ENCODE data around the gene PHIP. TPM values are rescaled to one million over a fixed set of nuclear protein-coding genes. Genes with fewer than 3 reads are reported as not detected.

PHIP gene
- total and polyA plus RNA-seq, 9 donors = 11.2 to 38.5 (median 27.3) TPM

DNA sequence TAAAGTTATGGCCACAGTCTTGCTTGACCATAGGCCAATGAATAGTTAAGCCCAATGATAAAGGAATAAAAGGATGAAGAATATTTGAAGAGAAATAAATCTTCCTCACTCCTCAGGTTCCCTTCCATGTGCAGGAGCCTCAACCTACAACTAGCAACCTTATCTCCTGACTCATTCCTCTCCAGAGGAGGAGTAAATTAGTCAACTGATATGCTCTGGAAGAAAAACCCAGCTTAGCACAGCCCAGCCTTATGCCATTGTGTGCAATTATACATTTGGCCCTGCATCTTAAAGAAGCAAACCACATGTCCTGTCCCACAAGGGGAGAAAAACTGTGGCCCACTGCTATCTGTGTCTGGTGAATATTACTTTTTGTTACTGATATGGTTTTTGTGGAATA, 82.1 kb downstream of the PHIP start:
- intact Hi-C loops (cut with DNase I) = no loop called here

DNA sequence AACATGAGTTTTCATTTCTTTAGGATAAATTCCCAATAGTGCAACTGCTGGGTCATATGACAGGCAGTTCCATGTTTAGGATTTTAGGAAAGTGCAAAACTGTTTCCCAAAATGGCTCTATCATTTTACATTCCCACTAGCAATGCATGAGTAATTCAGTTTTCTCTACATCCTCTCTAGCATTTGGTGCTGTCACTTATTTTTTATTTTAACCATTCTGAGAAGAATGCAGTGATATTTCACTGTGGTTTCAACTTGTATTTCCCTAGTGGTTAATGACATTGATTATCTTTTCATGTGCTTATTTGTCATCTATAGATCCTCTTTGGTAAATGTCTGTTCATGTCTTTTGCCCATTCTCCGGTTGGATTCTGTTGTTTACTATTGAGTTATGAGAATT, 82.7 kb downstream of the PHIP start:
- H3K36me3 ChIP-seq = no peaks in the 10 kb centered on the region
- intact Hi-C loops (cut with DNase I) = no loop called here
- no peak overlapping the region for H3K27ac ChIP-seq
- H3K9me3 ChIP-seq = peaks cover 0 to 3% of the 10 kb centered on the region in 2 donors
- H3K4me3 ChIP-seq = no peak overlapping the region
- TF ChIP-seq POLR2A (IDR thresholded peaks at IDR 0.05) = no peak
- TF ChIP-seq, protein P1, sequence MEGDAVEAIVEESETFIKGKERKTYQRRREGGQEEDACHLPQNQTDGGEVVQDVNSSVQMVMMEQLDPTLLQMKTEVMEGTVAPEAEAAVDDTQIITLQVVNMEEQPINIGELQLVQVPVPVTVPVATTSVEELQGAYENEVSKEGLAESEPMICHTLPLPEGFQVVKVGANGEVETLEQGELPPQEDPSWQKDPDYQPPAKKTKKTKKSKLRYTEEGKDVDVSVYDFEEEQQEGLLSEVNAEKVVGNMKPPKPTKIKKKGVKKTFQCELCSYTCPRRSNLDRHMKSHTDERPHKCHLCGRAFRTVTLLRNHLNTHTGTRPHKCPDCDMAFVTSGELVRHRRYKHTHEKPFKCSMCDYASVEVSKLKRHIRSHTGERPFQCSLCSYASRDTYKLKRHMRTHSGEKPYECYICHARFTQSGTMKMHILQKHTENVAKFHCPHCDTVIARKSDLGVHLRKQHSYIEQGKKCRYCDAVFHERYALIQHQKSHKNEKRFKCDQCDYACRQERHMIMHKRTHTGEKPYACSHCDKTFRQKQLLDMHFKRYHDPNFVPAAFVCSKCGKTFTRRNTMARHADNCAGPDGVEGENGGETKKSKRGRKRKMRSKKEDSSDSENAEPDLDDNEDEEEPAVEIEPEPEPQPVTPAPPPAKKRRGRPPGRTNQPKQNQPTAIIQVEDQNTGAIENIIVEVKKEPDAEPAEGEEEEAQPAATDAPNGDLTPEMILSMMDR (IDR thresholded peaks at IDR 0.05) = no peak
- TF ChIP-seq EP300 (IDR thresholded peaks at IDR 0.05) = no peak
- H3K4me1 ChIP-seq (ENCODE audit: insufficient read depth) = no peaks in the 10 kb centered on the region
- no peaks in the 10 kb centered on the region for H3K27me3 ChIP-seq
- DNase-seq = no peak
- WGBS, 3 donors = 98 to 100% (median 100%) methylated on average over 1 of the region's 1 CpG

More for the DNA sequence above, 82.1 kb downstream of the PHIP start:
- Histone ChIP-seq H3K4me1 (ENCODE audit: insufficient read depth) (no peaks in the 10 kb centered on the region), H3K9me3 (peaks cover 0 to 3% of the 10 kb centered on the region in 2 donors), H3K27ac (no peak overlapping the region), H3K36me3 (no peaks in the 10 kb centered on the region), H3K4me3 (no peak overlapping the region), H3K27me3 (no peaks in the 10 kb centered on the region)
- DNase-seq = no peak
- TF ChIP-seq EP300 (IDR thresholded peaks at IDR 0.05) (no peak), POLR2A (IDR thresholded peaks at IDR 0.05) (no peak)
- TF ChIP-seq, protein P1 (IDR thresholded peaks at IDR 0.05) = no peak

DNA sequence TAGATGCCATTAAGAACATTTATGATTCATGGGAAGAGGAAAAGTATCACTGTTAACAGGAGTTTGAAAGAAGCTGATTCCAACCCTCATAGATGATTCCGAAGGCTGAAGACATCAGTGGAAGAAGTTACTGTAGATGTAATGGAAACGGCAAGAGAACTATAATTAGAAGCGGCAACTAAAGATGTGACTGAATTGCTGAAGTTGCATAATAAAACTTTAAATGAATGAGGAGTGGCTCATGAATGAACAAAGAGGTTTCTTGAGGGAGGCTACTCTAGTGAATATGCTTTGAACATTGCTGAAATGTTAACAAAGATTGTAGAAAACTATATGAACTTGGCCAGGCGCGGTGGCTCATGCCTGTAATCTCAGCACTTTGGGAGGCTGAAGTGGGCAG, 84.1 kb downstream of the PHIP start:
- no peaks in the 10 kb centered on the region for H3K36me3 ChIP-seq
- intact Hi-C loops (cut with DNase I) = no loop called here
- H3K9me3 ChIP-seq = peaks cover 0 to 3% of the 10 kb centered on the region in 2 donors
- no peak overlapping the region for H3K4me3 ChIP-seq
- TF ChIP-seq, protein P1 (IDR thresholded peaks at IDR 0.05) = no peak
- no peak for TF ChIP-seq POLR2A (IDR thresholded peaks at IDR 0.05)
- TF ChIP-seq EP300 (IDR thresholded peaks at IDR 0.05) = no peak
- no peak overlapping the region for H3K27ac ChIP-seq
- H3K27me3 ChIP-seq = no peaks in the 10 kb centered on the region
- DNase-seq = no peak
- no peaks in the 10 kb centered on the region for H3K4me1 ChIP-seq (ENCODE audit: insufficient read depth)
- 97 to 98% (median 97%) methylated on average over 5 of the region's 5 CpGs for WGBS, 3 donors

DNA sequence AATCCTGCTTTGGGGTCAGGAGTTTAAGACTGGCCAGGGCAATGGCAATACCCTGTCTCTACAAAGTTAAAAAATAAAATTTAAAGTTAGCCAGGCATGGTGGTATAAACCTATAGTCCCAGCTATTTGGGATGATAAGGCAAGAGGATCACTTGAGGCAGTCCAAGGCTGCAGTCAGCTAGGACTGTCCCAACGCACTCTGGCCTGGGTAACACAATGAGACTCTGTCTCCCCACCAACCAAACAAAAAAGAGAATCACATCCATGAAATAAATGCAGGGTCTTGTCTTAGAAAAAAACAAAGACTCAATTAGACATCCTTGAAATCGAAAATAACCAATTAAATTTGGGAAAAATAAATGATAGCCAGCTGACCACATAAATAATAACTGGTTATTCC, 88.9 kb downstream of the PHIP start:
- no peaks in the 10 kb centered on the region for H3K4me1 ChIP-seq (ENCODE audit: insufficient read depth)
- WGBS, 3 donors = 95 to 98% (median 95%) methylated on average over 2 of the region's 2 CpGs
- H3K27me3 ChIP-seq = no peaks in the 10 kb centered on the region
- H3K9me3 ChIP-seq = peaks cover 0 to 3% of the 10 kb centered on the region in 2 donors
- H3K27ac ChIP-seq = no peak overlapping the region
- intact Hi-C loops (cut with DNase I) = no loop called here
- TF ChIP-seq POLR2A (IDR thresholded peaks at IDR 0.05) = no peak
- no peak for TF ChIP-seq EP300 (IDR thresholded peaks at IDR 0.05)
- TF ChIP-seq, protein P1 (IDR thresholded peaks at IDR 0.05) = no peak
- H3K36me3 ChIP-seq = no peaks in the 10 kb centered on the region
- no peak overlapping the region for H3K4me3 ChIP-seq
- no peak for DNase-seq
